ENCODE data around the gene ANKH.

DNA sequence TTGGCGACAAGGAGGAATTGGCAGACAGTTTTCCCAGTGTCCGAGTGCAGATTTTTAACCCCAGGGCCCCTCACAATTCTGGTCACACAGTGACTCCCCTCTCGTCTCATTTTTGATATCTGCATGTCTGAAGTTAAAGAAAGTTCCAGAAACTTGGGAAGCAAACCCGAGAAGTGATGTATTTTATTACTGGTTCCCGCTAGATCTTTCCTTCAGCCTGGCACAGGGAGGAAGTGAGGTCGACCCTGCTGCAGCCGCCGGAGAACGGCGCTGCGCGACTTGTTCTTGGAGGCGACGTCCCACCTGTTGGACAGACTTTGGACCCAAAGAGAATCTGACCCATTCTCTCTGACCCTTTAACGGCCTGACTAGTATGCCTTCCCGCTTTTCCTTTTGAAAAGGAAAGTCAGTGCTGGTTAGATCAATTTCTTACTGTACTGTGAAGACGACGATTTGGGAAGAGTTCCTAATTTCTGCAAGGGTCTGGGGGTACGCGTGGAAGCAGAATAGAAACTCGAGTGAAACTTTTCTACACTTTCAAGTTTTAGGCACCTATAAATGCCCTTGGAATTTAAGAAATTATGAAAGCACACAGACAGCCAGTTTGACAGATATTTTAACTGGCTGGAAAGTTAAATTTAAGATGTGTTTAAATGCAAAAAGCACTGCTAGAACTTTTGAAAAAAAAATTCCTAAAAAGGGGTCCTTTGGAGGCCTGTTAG is 206.3 kb downstream of the ANKH start:
- TF ChIP-seq, protein P1, sequence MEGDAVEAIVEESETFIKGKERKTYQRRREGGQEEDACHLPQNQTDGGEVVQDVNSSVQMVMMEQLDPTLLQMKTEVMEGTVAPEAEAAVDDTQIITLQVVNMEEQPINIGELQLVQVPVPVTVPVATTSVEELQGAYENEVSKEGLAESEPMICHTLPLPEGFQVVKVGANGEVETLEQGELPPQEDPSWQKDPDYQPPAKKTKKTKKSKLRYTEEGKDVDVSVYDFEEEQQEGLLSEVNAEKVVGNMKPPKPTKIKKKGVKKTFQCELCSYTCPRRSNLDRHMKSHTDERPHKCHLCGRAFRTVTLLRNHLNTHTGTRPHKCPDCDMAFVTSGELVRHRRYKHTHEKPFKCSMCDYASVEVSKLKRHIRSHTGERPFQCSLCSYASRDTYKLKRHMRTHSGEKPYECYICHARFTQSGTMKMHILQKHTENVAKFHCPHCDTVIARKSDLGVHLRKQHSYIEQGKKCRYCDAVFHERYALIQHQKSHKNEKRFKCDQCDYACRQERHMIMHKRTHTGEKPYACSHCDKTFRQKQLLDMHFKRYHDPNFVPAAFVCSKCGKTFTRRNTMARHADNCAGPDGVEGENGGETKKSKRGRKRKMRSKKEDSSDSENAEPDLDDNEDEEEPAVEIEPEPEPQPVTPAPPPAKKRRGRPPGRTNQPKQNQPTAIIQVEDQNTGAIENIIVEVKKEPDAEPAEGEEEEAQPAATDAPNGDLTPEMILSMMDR (IDR thresholded peaks at IDR 0.05), result no peak
- TF ChIP-seq EZH2 (IDR thresholded peaks at IDR 0.05) (peak; percentile 49), EZH2phosphoT487 (IDR thresholded peaks at IDR 0.05) (peak; percentile 35)

Data from neural progenitor cell (in vitro differentiated cells).